Stomach smooth muscle (tissue), 2 donors: ENCODE results near the gene RBM10.

Experiments used
- H3K27ac ChIP-seq: one replicate; pipeline ENCODE4 v1.7.0; 2013; ENCODE audit warnings: mild to moderate bottlenecking, low read length, inconsistent platforms
- H3K27me3 ChIP-seq, 2 donors: one replicate each; pipeline ENCODE4 v1.7.0; 2013; ENCODE audit warnings: low read length in 2 of 2; ENCODE audit not compliant: insufficient read depth in 2 of 2, control insufficient read depth in 1 of 2
- H3K36me3 ChIP-seq, 2 donors: one replicate each; pipeline ENCODE4 v1.7.0; 2013; ENCODE audit warnings: low read length in 2 of 2; ENCODE audit not compliant: control insufficient read depth in 2 of 2, insufficient read depth in 2 of 2
- H3K4me1 ChIP-seq: one replicate; pipeline ENCODE4 v1.7.0; 2013; ENCODE audit warnings: low read length; ENCODE audit not compliant: control insufficient read depth, insufficient read depth
- H3K4me3 ChIP-seq, 2 donors: one replicate each; pipeline ENCODE4 v1.7.0; 2013; ENCODE audit warnings: low read length in 2 of 2
- H3K9ac ChIP-seq, 2 donors: one replicate each; pipeline ENCODE4 v1.7.0; 2013; ENCODE audit warnings: low read length in 2 of 2, mild to moderate bottlenecking in 1 of 2
- H3K9me3 ChIP-seq, 2 donors: one replicate each; pipeline ENCODE4 v1.7.0; 2013; ENCODE audit warnings: low read length in 2 of 2; ENCODE audit not compliant: control insufficient read depth in 2 of 2
- donor health status: healthy.
- donor health status: Pancreatic carcinoma.

Gene RBM10

DNA sequence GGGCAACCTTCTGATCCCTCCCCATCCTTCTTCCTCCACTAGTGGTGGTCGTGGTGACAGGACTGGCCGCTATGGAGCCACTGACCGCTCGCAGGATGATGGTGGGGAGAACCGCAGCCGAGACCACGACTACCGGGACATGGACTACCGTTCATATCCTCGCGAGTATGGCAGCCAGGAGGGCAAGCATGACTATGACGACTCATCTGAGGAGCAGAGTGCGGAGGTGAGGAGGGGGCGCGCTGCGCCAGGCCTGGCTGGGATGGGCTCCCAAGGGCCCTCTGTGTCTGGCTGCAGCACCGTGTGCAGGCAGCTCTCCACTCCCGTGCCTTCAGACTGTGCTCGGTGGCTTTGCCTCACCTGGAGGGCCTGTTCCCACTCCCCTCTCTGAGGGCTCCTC is 24.3 kb downstream of the RBM10 start:
- Histone ChIP-seq H3K4me3 (no peak overlapping the region), H3K9me3 (no peaks in the 10 kb centered on the region), H3K4me1 (no peaks in the 10 kb centered on the region), H3K27me3 (peaks cover 0 to 5% of the 10 kb centered on the region in 2 donors), H3K27ac (no peak overlapping the region), H3K36me3 (peaks cover 10 to 12% of the 10 kb centered on the region in 2 donors), H3K9ac (no peak overlapping the region)

DNA sequence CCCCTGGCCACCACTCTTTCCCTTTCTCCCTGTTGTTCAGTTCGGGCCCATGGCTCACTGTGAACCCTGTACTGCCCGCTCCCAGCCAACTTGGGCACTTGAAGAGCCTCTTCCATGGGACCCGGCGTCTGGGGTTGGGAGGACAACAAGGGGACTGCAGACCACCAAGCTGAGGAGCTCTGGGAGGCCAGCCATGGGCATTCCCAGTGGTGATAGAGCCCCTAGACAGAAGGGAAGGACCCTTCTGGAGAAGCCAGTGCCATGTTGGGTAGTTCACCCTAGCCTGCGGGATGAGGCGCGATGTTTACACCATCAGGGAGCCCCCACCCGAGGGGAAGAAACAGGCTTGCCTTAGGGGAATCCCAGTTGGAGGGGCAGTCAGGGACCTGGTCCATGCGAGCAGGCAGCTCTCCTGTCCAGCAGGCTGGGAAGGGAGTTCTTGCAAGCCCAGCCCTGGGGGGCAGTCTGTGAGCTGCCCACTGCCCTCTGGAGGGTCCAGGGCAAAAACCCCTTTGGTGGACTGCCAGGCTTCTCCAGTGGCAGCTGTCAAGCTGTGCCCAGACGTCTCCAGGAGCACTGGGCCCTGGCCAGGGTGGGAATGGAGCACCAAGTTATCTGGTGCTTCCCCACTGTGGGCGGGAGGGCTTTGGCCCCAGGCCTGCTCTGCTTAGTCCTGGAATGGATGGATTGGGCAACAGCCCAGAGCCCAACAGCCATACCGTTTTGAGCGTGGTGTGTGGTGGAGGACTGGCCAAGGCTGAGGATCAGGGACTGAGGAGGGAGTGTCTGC is 24.9 kb downstream of the RBM10 start:
- Histone ChIP-seq H3K36me3 (peaks cover 10 to 18% of the 10 kb centered on the region in 2 donors), H3K27me3 (peaks cover 0 to 5% of the 10 kb centered on the region in 2 donors), H3K27ac (no peak overlapping the region), H3K4me1 (no peaks in the 10 kb centered on the region), H3K4me3 (no peak overlapping the region), H3K9ac (no peak overlapping the region), H3K9me3 (no peaks in the 10 kb centered on the region)

DNA sequence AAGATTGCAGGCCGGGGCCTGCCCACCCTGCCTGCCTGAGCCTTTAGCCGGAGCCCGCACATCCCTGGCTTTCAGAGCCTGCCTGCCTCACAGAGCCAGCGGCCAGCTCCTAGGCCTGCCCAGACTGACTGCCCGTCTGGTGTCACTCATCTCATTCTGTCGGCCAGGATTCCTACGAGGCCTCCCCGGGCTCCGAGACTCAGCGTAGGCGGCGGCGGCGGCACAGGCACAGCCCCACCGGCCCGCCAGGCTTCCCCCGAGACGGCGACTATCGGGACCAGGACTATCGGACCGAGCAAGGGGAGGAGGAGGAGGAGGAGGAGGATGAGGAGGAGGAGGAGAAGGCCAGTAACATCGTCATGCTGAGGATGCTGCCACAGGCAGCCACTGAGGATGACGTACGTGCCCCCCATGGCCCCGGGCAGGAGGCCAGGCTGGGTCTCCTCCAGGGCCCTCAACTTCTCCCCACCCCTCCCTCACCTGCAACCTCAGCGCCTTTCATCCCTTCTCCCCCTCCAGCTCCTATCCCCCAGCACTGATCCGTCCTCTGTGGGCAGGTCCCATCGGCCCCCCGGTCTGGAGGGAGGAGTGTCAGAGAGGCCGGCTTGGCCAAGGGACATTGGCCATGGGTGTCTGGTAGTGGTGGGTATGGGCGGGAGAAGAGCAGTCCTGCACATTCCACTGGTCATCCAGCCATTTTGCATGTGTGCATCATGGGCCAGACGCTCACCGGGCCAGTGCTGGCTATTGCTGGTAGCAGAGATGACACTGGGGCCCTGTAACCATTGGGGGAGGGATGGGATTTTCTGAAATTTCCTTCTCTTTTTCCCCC is 26.1 kb downstream of the RBM10 start:
- Histone ChIP-seq H3K27me3 (peaks cover 0 to 6% of the 10 kb centered on the region in 2 donors), H3K4me3 (no peak overlapping the region), H3K36me3 (peaks cover 10 to 29% of the 10 kb centered on the region in 2 donors), H3K9me3 (no peaks in the 10 kb centered on the region), H3K4me1 (no peaks in the 10 kb centered on the region), H3K9ac (no peak overlapping the region), H3K27ac (no peak overlapping the region)

DNA sequence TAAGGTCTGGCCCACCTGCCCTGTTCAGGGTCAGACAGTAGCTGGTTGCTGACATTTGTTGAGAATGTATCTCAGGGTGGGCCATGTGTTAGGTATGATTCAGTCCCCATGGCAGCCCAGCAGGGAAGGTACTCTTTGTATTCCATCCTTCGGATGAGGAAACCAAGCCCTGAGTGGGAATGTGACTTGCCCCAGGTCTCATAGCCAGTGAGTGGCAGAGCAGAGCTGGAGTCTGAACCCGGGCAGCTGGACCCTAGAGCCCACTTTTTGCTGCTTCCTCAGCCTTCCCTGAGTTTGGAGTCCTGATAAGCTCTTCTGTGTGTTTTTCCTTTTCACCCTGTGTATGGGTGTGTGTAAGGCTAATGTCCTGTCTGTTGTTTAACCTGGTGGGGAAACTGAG is 27.0 kb downstream of the RBM10 start:
- H3K4me1 ChIP-seq: no peaks in the 10 kb centered on the region
- H3K4me3 ChIP-seq: no peak overlapping the region
- no peak overlapping the region for H3K27ac ChIP-seq
- H3K9me3 ChIP-seq: no peaks in the 10 kb centered on the region
- no peak overlapping the region for H3K9ac ChIP-seq
- peaks cover 17 to 37% of the 10 kb centered on the region in 2 donors for H3K36me3 ChIP-seq
- peaks cover 0 to 10% of the 10 kb centered on the region in 2 donors for H3K27me3 ChIP-seq

DNA sequence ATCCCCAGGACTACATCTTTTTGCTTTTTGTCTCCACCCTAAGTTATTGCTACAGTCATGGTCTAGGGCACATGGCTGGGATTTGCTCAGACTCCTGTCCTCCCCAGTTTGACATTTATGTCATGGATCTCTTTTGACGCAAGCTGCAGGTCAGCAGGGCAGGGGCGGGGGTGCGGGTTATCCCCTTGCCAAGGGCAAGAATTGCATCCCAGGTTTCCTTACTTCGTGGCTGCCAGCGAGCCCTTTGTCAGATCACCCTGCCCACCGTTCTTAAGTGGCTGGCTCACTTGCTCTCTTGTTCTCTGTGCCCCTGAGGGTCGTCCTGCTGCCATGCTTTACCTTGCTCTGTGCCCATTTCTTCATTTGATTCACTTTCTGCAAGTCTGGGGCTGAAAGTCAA is 27.5 kb downstream of the RBM10 start:
- Histone ChIP-seq H3K27me3 (peaks cover 0 to 10% of the 10 kb centered on the region in 2 donors), H3K36me3 (peaks cover 20 to 40% of the 10 kb centered on the region in 2 donors), H3K4me1 (no peaks in the 10 kb centered on the region), H3K4me3 (no peak overlapping the region), H3K27ac (no peak overlapping the region), H3K9ac (no peak overlapping the region), H3K9me3 (no peaks in the 10 kb centered on the region)

DNA sequence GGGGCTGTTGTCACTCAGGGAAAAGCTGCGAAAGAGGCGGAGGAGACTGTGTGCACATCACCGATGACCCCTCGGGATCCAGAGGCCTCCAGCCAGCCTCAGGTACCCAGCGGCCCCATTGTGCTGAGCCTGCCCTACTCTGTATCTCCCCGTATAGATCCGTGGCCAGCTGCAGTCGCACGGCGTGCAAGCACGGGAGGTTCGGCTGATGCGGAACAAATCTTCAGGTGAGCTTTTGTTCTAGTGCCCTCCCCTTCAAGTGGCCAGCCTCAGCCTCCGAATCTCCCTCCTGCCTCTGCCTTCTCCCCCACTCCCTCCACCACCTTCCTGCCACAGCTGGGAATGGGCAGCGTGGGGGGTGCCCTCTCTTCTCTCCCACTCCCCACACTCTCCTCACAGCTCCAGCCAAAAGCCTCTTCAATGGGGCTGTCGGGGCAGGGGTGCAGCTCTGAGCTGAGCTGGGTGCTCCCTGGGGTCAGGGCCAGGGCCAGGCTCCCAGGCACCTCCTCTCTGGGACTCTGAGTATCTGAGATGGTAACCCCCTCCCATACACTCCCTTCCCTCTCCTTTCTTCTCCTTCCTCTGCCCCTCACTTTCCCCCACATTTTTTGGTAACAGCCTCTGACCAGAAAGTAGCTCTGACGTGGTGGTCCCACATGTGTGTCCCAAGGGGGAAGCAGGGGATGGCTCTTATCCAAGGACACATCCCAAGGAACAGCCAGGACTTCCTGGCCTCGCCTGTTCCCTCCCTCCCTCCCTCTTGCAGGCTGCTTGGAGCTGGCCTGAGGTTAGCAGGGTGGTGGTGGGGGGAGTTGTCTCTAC is 28.2 kb downstream of the RBM10 start:
- Histone ChIP-seq H3K27me3 (peaks cover 0 to 13% of the 10 kb centered on the region in 2 donors), H3K4me1 (no peaks in the 10 kb centered on the region), H3K4me3 (no peak overlapping the region), H3K36me3 (peaks cover 23 to 40% of the 10 kb centered on the region in 2 donors), H3K27ac (no peak overlapping the region), H3K9ac (no peak overlapping the region), H3K9me3 (no peaks in the 10 kb centered on the region)

DNA sequence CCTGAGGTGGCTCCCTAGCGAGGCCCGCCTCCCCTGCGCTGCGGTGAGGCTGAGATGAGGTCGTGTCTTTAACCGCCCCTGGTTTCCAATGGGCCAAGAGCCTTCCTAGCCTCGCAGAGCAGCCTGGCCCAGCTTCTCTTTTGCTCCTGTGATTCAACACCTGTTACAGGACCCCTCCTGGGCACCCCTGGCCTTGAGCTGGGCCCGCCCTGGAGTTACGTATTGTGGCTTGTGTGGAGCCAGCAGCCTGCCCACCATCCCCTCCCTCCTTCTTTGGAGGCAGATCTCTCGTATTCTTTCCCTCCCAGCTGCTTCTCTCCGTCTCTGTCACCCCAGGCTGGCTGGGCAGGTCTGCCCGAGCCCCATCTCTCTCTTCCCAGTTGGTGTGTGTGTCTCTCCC is 29.4 kb downstream of the RBM10 start:
- no peak overlapping the region for H3K27ac ChIP-seq
- peaks cover 23 to 40% of the 10 kb centered on the region in 2 donors for H3K36me3 ChIP-seq
- H3K27me3 ChIP-seq: peaks cover 0 to 13% of the 10 kb centered on the region in 2 donors
- H3K9me3 ChIP-seq: no peaks in the 10 kb centered on the region
- H3K4me1 ChIP-seq: peaks cover 11% of the 10 kb centered on the region
- H3K9ac ChIP-seq: no peak overlapping the region
- H3K4me3 ChIP-seq: no peak overlapping the region

DNA sequence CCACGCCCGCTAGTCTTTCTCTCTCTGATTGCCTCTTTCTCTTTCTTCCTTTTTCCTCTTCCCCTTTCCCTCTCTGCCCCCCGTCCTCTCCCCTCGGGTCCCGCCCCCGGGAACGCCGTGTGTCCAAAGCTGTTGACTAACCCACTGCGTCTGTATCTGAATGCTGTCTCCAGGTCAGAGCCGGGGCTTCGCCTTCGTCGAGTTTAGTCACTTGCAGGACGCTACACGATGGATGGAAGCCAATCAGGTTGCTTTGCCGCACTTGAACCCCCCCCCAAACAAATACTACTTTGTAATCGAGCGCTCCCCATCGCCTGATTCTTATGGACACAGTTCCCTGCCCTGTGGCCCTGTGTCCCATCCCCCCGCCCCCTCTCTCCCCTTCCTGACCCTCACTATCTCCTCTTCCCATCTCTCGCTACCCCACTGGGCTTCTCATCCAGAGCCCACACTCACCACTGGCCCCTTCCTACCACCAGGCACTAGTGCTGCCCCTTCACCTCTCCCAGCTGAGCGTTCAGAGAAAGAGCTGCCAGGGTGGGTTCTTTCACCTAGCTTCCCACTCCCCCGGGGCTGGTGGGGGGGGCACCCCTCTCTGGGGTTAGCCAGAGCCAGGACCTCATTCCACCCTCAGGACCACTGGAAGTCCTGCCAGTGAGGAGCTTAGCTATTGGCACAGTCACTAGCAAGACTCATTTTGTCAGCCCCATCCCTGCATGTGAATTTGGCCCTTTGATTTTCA is 30.0 kb downstream of the RBM10 start:
- peaks cover 23 to 40% of the 10 kb centered on the region in 2 donors for H3K36me3 ChIP-seq
- peaks cover 16% of the 10 kb centered on the region for H3K4me1 ChIP-seq
- H3K27ac ChIP-seq: no peak overlapping the region
- no peak overlapping the region for H3K9ac ChIP-seq
- H3K9me3 ChIP-seq: no peaks in the 10 kb centered on the region
- no peak overlapping the region for H3K4me3 ChIP-seq
- H3K27me3 ChIP-seq: peaks cover 0 to 14% of the 10 kb centered on the region in 2 donors

DNA sequence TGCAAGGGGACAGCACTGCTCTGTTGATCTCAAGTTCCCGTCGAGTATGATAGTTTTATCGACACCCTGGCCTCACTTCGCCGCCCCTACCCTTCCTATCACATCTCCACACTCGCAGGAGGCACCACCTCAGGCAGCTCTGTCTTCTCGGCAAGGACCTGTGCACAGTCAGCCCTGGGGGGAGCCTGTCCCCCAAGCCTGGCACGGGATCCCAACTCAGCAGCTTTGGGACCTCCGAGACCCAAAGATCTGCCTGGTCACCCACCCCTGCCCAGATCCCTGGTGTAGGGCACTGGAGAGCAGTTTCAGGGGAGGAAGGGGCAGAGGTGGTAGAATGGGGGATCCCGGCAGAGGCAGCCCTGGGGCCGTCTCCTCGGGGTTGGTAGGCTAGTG is 30.6 kb downstream of the RBM10 start:
- H3K9me3 ChIP-seq: no peaks in the 10 kb centered on the region

More for the DNA sequence above, 30.6 kb downstream of the RBM10 start:
- no peak overlapping the region for H3K4me3 ChIP-seq
- peaks cover 25 to 40% of the 10 kb centered on the region in 2 donors for H3K36me3 ChIP-seq
- peaks cover 0 to 16% of the 10 kb centered on the region in 2 donors for H3K27me3 ChIP-seq
- no peak overlapping the region for H3K27ac ChIP-seq
- no peak overlapping the region for H3K9ac ChIP-seq
- H3K4me1 ChIP-seq: peaks cover 16% of the 10 kb centered on the region
